Measurements from ENCODE around the gene CAPS2.

- TF ChIP-seq SUZ12 (IDR thresholded peaks at IDR 0.05; ENCODE audit: extremely low read depth, insufficient read depth, insufficient read length) (no peak), ZNF274 (IDR thresholded peaks at IDR 0.05; ENCODE audit: low read depth, low read length) (no peak), YY1 (IDR thresholded peaks at IDR 0.05; ENCODE audit: insufficient read depth, insufficient read length) (no peak)
These were observed 60.9 kb downstream of the CAPS2 start for GRCh38 chr12:75269209-75269608.
